PC-3 (cell line): ENCODE measurements around the gene RPF1.

Experiments used
- EZH2 ChIP-seq: fragments of 300-600 bp; sonication (generic); IDR thresholded peaks from one replicate; pipeline ENCODE4 v1.6.1; 2017; ENCODE audit warnings: antibody characterized with exemption, mild to moderate bottlenecking, low read length; ENCODE audit not compliant: unreplicated experiment
- TF ChIP-seq, protein P1 (sequence below): fragments of 300-600 bp; sonication (generic); conservative IDR thresholded peaks from 2 replicates; pipeline ENCODE4 v1.5.1; 2017; ENCODE audit warnings: antibody characterized with exemption, low read depth, mild to moderate bottlenecking, low read length

DNA sequence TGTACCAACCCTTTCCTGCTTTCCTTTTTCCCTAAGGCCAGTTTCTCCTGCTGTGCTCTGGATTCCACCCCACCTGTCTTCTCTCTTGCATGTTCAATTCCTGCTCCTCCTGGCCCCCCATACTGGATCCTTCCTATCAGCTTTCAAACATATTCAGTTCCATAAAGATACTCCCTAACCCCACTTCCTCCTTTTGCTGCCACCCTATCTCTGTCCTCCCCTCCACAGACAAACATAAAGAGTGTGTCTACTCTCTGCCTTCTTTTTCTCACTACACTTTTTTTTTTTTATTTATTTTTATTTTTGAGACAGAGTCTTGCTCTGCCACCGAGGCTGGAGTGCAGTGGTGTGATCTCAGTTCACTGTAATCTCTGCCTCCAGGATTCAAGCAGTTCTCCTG lies 16.9 kb upstream of the RPF1 start:
- no peak for TF ChIP-seq EZH2
- TF ChIP-seq, protein P1, sequence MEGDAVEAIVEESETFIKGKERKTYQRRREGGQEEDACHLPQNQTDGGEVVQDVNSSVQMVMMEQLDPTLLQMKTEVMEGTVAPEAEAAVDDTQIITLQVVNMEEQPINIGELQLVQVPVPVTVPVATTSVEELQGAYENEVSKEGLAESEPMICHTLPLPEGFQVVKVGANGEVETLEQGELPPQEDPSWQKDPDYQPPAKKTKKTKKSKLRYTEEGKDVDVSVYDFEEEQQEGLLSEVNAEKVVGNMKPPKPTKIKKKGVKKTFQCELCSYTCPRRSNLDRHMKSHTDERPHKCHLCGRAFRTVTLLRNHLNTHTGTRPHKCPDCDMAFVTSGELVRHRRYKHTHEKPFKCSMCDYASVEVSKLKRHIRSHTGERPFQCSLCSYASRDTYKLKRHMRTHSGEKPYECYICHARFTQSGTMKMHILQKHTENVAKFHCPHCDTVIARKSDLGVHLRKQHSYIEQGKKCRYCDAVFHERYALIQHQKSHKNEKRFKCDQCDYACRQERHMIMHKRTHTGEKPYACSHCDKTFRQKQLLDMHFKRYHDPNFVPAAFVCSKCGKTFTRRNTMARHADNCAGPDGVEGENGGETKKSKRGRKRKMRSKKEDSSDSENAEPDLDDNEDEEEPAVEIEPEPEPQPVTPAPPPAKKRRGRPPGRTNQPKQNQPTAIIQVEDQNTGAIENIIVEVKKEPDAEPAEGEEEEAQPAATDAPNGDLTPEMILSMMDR: no peak
